Keratinocyte (primary cell): ENCODE measurements around the gene DIAPH1. TPM values are rescaled to one million over a fixed set of nuclear protein-coding genes. Genes with fewer than 3 reads are reported as not detected.

Experiments used
- DNase-seq: peaks from one replicate; pipeline ENCODE4 v3.0.0-alpha.2; 2011; ENCODE audit warnings: low read depth, missing footprints, low spot score
- FAIRE-seq: peaks from 2 replicates; lab custom pipeline; 2011; peaks lifted over from hg19 to GRCh38; lab: Jason Lieb, UNC
- H2AFZ ChIP-seq: 2 replicates; pipeline ENCODE4 v1.6.0; 2012; ENCODE audit warnings: low read length, control low read depth, inconsistent platforms; ENCODE audit not compliant: control insufficient read depth
- H3K27ac ChIP-seq: 2 replicates; pipeline ENCODE4 v1.5.1; 2011; ENCODE audit warnings: low read length; ENCODE audit not compliant: control insufficient read depth, insufficient read depth
- H3K27me3 ChIP-seq: 3 replicates; pipeline ENCODE4 v1.6.0; 2011; ENCODE audit warnings: low read length; ENCODE audit not compliant: control insufficient read depth, insufficient read depth; ENCODE audit errors: extremely low read depth
- H3K36me3 ChIP-seq, 2 experiments: 2 replicates in 1 of 2; 3 replicates in 1 of 2; pipeline ENCODE4 v1.5.1; 2011; ENCODE audit warnings: low read length in 2 of 2, mild to moderate bottlenecking in 1 of 2; ENCODE audit not compliant: control insufficient read depth in 2 of 2, insufficient read depth in 2 of 2; ENCODE audit errors: extremely low read depth in 1 of 2
- H3K4me1 ChIP-seq: 3 replicates; pipeline ENCODE4 v1.5.1; 2011; ENCODE audit warnings: low read length; ENCODE audit not compliant: control insufficient read depth, insufficient read depth; ENCODE audit errors: extremely low read depth
- H3K4me2 ChIP-seq: 3 replicates; pipeline ENCODE4 v1.6.0; 2011; ENCODE audit warnings: low read depth, low read length; ENCODE audit not compliant: control insufficient read depth, insufficient read depth; ENCODE audit errors: extremely low read depth
- H3K4me3 ChIP-seq, 3 experiments: fragments of 200-600 bp in 1 of 3; sonication (generic) in 1 of 3; 2 replicates in 2 of 3; 3 replicates in 1 of 3; pipeline ENCODE4 v1.5.1; 2011 to 2016; ENCODE audit warnings: low read length in 3 of 3, mild to moderate bottlenecking in 3 of 3, control low read depth in 2 of 3, inconsistent platforms in 1 of 3, low read depth in 1 of 3, mixed read lengths in 1 of 3, mixed run types in 1 of 3, moderate library complexity in 1 of 3; ENCODE audit not compliant: control insufficient read depth in 2 of 3, insufficient read depth in 2 of 3; ENCODE audit errors: extremely low read depth in 1 of 3
- H3K79me2 ChIP-seq: 2 replicates; pipeline ENCODE4 v1.6.0; 2012; ENCODE audit warnings: low read length; ENCODE audit not compliant: control insufficient read depth, insufficient read depth
- H3K9ac ChIP-seq: 3 replicates; pipeline ENCODE4 v1.6.0; 2011; ENCODE audit warnings: low read length; ENCODE audit not compliant: control insufficient read depth, insufficient read depth; ENCODE audit errors: extremely low read depth
- H3K9me1 ChIP-seq: 3 replicates; pipeline ENCODE4 v1.6.0; 2011; ENCODE audit warnings: low read length; ENCODE audit not compliant: control insufficient read depth, insufficient read depth; ENCODE audit errors: extremely low read depth
- H3K9me3 ChIP-seq: 2 replicates; pipeline ENCODE4 v1.5.1; 2012; ENCODE audit warnings: low read depth, low read length; ENCODE audit not compliant: control insufficient read depth
- H4K20me1 ChIP-seq: 3 replicates; pipeline ENCODE4 v1.6.0; 2011; ENCODE audit warnings: low read length; ENCODE audit not compliant: control insufficient read depth, insufficient read depth; ENCODE audit errors: extremely low read depth
- EZH2 ChIP-seq: IDR thresholded peaks from one replicate; pipeline ENCODE4 v1.6.1; 2012; ENCODE audit warnings: inconsistent platforms, mild to moderate bottlenecking, low read length, moderate library complexity
- dilution Hi-C: fragments of 300-500 bp; cut with MboI; formaldehyde crosslinking; loops from one replicate; pipeline ENCODE4 v1.7.0; 2020; ENCODE audit warnings: low sequenced_read_pairs; ENCODE audit not compliant: extremely low pct_ligation_motif_present
- polyA plus RNA-seq, 5 experiments: library from polyadenylated mRNA; depleted of rRNA in 3 of 5; stranded (reverse) in 3 of 5; stranded (forward) in 1 of 5; unstranded in 1 of 5; fragments of >200 nt; gene quantifications; 1 replicate in 1 of 5; 2 replicates in 3 of 5; 3 replicates in 1 of 5; pipeline versions ENCODE4 v1.2.1 to v1.2.3, GENCODE V29; 2011 to 2012; ENCODE audit warnings: missing spikeins in 2 of 5, low read depth in 1 of 5, low replicate concordance in 1 of 5
- TF ChIP-seq, protein P1 (sequence below), 3 experiments: IDR thresholded peaks in 1 of 3; conservative IDR thresholded peaks in 1 of 3; optimal IDR thresholded peaks in 1 of 3; 2 replicates in 2 of 3; 3 replicates in 1 of 3; pipeline versions ENCODE3 to v1.5.1; 2011; ENCODE audit warnings: low read length in 3 of 3, mild to moderate bottlenecking in 3 of 3, moderate library complexity in 2 of 3, control low read depth in 1 of 3, inconsistent platforms in 1 of 3; ENCODE audit not compliant: insufficient read depth in 2 of 3; ENCODE audit errors: extremely low read depth in 1 of 3

Gene DIAPH1
- polyA plus RNA-seq, 1 donor (not counting 4 experiments of a cell fraction or from before 2014, with no cell fraction given), result 72.0 TPM

DNA sequence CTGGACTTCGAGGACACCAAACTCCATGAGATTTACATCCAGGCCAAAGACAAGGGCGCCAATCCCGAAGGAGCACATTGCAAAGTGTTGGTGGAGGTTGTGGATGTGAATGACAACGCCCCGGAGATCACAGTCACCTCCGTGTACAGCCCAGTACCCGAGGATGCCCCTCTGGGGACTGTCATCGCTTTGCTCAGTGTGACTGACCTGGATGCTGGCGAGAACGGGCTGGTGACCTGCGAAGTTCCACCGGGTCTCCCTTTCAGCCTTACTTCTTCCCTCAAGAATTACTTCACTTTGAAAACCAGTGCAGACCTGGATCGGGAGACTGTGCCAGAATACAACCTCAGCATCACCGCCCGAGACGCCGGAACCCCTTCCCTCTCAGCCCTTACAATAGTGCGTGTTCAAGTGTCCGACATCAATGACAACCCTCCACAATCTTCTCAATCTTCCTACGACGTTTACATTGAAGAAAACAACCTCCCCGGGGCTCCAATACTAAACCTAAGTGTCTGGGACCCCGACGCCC lies 141.7 kb downstream of the DIAPH1 start:
- DNase-seq (no peak), FAIRE-seq (no peak)
- Histone ChIP-seq H3K9me3 (no peaks in the 10 kb centered on the region), H3K4me2 (peak overlapping the region; percentile 97), H3K9ac (peak overlapping the region; percentile 83), H3K4me3 (peak overlapping the region; percentile 49 to 96 (median 94)), H3K9me1 (no peaks in the 10 kb centered on the region), H4K20me1 (no peaks in the 10 kb centered on the region), H2AFZ (peak overlapping the region; percentile 95), H3K4me1 (peaks cover 19% of the 10 kb centered on the region), H3K27me3 (peaks cover 5% of the 10 kb centered on the region), H3K27ac (no peak overlapping the region), H3K79me2 (peaks cover 7% of the 10 kb centered on the region), H3K36me3 (peaks cover 0 to 1% of the 10 kb centered on the region in 2 experiments)
- TF ChIP-seq, protein P1, sequence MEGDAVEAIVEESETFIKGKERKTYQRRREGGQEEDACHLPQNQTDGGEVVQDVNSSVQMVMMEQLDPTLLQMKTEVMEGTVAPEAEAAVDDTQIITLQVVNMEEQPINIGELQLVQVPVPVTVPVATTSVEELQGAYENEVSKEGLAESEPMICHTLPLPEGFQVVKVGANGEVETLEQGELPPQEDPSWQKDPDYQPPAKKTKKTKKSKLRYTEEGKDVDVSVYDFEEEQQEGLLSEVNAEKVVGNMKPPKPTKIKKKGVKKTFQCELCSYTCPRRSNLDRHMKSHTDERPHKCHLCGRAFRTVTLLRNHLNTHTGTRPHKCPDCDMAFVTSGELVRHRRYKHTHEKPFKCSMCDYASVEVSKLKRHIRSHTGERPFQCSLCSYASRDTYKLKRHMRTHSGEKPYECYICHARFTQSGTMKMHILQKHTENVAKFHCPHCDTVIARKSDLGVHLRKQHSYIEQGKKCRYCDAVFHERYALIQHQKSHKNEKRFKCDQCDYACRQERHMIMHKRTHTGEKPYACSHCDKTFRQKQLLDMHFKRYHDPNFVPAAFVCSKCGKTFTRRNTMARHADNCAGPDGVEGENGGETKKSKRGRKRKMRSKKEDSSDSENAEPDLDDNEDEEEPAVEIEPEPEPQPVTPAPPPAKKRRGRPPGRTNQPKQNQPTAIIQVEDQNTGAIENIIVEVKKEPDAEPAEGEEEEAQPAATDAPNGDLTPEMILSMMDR (optimal IDR thresholded peaks at IDR 0.05 in 1 of 3, IDR thresholded peaks at IDR 0.05 in 1 of 3, conservative IDR thresholded peaks at IDR 0.05 in 1 of 3; ENCODE audit: extremely low read depth in 1 of 3, insufficient read depth in 2 of 3, low read length in 3 of 3), result no peak
- no peak for TF ChIP-seq EZH2
- dilution Hi-C loops, result no loop called here

DNA sequence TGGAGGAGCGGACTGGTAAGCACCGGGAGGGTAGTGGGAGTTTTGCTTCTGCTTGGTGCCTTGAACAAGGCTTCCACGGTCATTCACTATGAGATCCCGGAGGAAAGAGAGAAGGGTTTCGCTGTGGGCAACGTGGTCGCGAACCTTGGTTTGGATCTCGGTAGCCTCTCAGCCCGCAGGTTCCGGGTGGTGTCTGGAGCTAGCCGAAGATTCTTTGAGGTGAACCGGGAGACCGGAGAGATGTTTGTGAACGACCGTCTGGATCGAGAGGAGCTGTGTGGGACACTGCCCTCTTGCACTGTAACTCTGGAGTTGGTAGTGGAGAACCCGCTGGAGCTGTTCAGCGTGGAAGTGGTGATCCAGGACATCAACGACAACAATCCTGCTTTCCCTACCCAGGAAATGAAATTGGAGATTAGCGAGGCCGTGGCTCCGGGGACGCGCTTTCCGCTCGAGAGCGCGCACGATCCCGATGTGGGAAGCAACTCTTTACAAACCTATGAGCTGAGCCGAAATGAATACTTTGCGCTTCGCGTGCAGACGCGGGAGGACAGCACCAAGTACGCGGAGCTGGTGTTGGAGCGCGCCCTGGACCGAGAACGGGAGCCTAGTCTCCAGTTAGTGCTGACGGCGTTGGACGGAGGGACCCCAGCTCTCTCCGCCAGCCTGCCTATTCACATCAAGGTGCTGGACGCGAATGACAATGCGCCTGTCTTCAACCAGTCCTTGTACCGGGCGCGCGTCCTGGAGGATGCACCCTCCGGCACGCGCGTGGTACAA lies 142.5 kb downstream of the DIAPH1 start:
- FAIRE-seq, result peak; percentile 69
- Histone ChIP-seq H2AFZ (peak overlapping the region; percentile 95), H3K9ac (peak overlapping the region; percentile 83), H3K4me3 (peak overlapping the region; percentile 49 to 96 (median 94)), H3K79me2 (peaks cover 7% of the 10 kb centered on the region), H4K20me1 (no peaks in the 10 kb centered on the region), H3K27me3 (peaks cover 5% of the 10 kb centered on the region), H3K27ac (peak overlapping the region; percentile 66), H3K36me3 (peaks cover 0 to 1% of the 10 kb centered on the region in 2 experiments), H3K9me3 (no peaks in the 10 kb centered on the region), H3K4me1 (peaks cover 19% of the 10 kb centered on the region), H3K9me1 (no peaks in the 10 kb centered on the region), H3K4me2 (peak overlapping the region; percentile 97)
- dilution Hi-C loops, result no loop called here
- TF ChIP-seq EZH2, result no peak
- TF ChIP-seq, protein P1 (optimal IDR thresholded peaks at IDR 0.05 in 1 of 3, IDR thresholded peaks at IDR 0.05 in 1 of 3, conservative IDR thresholded peaks at IDR 0.05 in 1 of 3; ENCODE audit: extremely low read depth in 1 of 3, insufficient read depth in 2 of 3, low read length in 3 of 3), result no peak
- no peak for DNase-seq
